ENCODE results near the gene ABAT.

ABAT gene

DNA sequence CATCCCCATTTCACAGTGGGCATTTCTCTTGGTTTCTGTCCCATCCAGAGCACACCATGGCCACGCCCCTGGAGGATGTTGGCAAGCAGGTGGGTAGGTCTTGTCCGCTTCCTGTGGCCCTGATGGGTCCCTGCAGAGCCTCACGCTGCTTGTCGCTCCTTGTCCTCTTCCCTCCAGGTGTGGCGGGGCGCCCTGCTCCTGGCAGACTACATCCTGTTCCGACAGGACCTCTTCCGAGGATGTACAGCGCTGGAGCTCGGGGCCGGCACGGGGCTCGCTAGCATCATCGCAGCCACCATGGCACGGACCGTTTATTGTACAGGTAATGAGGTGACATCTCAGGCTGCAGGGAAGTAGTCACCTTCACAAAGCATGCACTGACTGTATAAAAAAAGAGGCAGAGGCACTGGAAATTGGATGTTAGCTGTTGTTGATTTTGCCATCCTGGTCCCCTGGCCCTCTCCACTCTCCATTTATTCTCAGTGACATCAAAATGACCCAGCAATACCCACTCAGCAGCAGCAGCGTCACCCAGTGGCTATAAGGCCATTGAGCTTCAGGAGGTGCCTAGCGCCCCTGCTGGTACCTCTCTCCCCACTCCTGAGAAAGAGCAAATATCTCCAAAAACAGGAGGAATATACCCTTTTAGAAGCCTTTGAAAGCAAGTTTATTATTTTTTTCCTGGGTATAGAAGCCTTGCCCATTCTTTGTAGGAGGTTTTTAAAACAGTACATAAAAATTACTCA, 39.3 kb upstream of the ABAT start:
- Histone ChIP-seq H3K9me2 (replicated peaks; ENCODE audit: insufficient read depth, low read length) (no peaks in the 10 kb centered on the region), H3K27ac (ENCODE audit: low read length) (no peak overlapping the region), H3K4me3 (ENCODE audit: low read length) (no peak overlapping the region), H3K27me3 (replicated peaks; ENCODE audit: insufficient read depth, low read length) (no peaks in the 10 kb centered on the region), H3K4me2 (ENCODE audit: low read depth, low read length) (no peak overlapping the region), H3K36me3 (replicated peaks; ENCODE audit: insufficient read depth, low read length) (peaks cover 3% of the 10 kb centered on the region; the same call in 1 of the 2 replicates), H3K4me1 (ENCODE audit: low read length) (no peaks in the 10 kb centered on the region), H3K9me3 (replicated peaks; ENCODE audit: insufficient read depth, low read length) (no peaks in the 10 kb centered on the region), H3F3A (ENCODE audit: insufficient read depth, low read length) (no peaks in the 10 kb centered on the region), H3K79me2 (ENCODE audit: low read length) (no peaks in the 10 kb centered on the region), H3K9ac (ENCODE audit: low read length) (no peak overlapping the region), H2AFZ (ENCODE audit: low read length) (no peak overlapping the region), H4K20me1 (ENCODE audit: insufficient read depth, low read length) (no peaks in the 10 kb centered on the region)
- TF ChIP-seq, protein P1, sequence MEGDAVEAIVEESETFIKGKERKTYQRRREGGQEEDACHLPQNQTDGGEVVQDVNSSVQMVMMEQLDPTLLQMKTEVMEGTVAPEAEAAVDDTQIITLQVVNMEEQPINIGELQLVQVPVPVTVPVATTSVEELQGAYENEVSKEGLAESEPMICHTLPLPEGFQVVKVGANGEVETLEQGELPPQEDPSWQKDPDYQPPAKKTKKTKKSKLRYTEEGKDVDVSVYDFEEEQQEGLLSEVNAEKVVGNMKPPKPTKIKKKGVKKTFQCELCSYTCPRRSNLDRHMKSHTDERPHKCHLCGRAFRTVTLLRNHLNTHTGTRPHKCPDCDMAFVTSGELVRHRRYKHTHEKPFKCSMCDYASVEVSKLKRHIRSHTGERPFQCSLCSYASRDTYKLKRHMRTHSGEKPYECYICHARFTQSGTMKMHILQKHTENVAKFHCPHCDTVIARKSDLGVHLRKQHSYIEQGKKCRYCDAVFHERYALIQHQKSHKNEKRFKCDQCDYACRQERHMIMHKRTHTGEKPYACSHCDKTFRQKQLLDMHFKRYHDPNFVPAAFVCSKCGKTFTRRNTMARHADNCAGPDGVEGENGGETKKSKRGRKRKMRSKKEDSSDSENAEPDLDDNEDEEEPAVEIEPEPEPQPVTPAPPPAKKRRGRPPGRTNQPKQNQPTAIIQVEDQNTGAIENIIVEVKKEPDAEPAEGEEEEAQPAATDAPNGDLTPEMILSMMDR (IDR thresholded peaks at IDR 0.05; ENCODE audit: low read length) = peak; percentile 21
- TF ChIP-seq EZH2 (optimal IDR thresholded peaks at IDR 0.05; ENCODE audit: low read depth, low read length) = no peak
- no peak for TF ChIP-seq EZH2phosphoT487 (IDR thresholded peaks at IDR 0.05; ENCODE audit: low read length)
- no peak for DNase-seq

DNA sequence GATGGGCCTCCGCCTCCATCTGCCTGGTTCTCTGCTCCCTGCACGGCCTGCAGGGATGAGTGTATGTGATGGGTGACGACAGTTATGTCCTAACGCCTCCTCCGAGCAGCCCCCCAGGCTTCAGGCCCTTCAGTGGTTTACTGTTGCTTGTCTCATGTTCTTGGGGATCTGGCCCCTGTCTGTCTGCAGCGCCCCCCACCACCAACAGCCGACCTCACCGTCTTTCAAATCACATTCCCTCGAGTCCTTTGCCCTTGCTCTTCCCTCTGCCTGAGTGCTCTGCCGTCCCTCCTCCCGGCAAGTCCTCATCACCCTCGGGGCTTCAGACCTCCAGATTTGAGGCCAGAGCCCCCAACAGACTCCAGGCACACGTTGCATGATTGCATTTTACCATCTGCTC, 34.7 kb upstream of the ABAT start:
- H3K9me3 ChIP-seq (replicated peaks; ENCODE audit: insufficient read depth, low read length) = no peaks in the 10 kb centered on the region
- no peaks in the 10 kb centered on the region for H3K9me2 ChIP-seq (replicated peaks; ENCODE audit: insufficient read depth, low read length)
- H3K4me2 ChIP-seq (ENCODE audit: low read depth, low read length) = no peak overlapping the region
- no peak for DNase-seq
- no peaks in the 10 kb centered on the region for H3K4me1 ChIP-seq (ENCODE audit: low read length)
- H3K36me3 ChIP-seq (replicated peaks; ENCODE audit: insufficient read depth, low read length) = peaks cover 5% of the 10 kb centered on the region; the same call in 1 of the 2 replicates
- no peak overlapping the region for H3K27ac ChIP-seq (ENCODE audit: low read length)
- no peak for TF ChIP-seq EZH2phosphoT487 (IDR thresholded peaks at IDR 0.05; ENCODE audit: low read length)
- TF ChIP-seq, protein P1 (IDR thresholded peaks at IDR 0.05; ENCODE audit: low read length) = no peak
- no peak for TF ChIP-seq EZH2 (optimal IDR thresholded peaks at IDR 0.05; ENCODE audit: low read depth, low read length)
- no peak overlapping the region for H2AFZ ChIP-seq (ENCODE audit: low read length)
- no peaks in the 10 kb centered on the region for H3K79me2 ChIP-seq (ENCODE audit: low read length)
- no peaks in the 10 kb centered on the region for H3F3A ChIP-seq (ENCODE audit: insufficient read depth, low read length)
- H3K4me3 ChIP-seq (ENCODE audit: low read length) = no peak overlapping the region
- no peak overlapping the region for H3K9ac ChIP-seq (ENCODE audit: low read length)
- H4K20me1 ChIP-seq (ENCODE audit: insufficient read depth, low read length) = no peaks in the 10 kb centered on the region
- no peaks in the 10 kb centered on the region for H3K27me3 ChIP-seq (replicated peaks; ENCODE audit: insufficient read depth, low read length)

DNA sequence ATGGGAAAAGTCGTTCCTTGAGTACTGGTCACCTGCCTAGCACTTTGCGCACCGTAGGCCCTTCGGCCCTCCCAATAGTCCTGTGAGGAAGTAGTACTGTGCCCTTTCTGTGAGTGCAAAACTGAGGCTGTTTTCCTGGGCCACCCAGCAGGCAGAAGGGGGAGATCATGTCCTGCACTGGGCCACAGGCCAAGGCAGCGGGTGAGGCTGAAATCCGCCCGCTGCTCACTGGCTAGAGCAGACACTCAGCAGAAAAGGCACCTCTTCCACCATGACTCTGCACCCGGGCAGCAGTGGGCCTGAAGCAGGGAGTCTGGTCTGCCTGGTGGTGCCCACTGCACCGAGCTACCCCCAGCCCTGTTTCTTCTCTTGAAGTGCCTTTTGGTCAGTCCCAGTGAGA, 32.7 kb upstream of the ABAT start:
- Histone ChIP-seq H3K27ac (ENCODE audit: low read length) (no peak overlapping the region), H2AFZ (ENCODE audit: low read length) (no peak overlapping the region), H3K4me2 (ENCODE audit: low read depth, low read length) (no peak overlapping the region), H3K4me1 (ENCODE audit: low read length) (no peaks in the 10 kb centered on the region), H3K4me3 (ENCODE audit: low read length) (no peak overlapping the region), H3F3A (ENCODE audit: insufficient read depth, low read length) (no peaks in the 10 kb centered on the region), H4K20me1 (ENCODE audit: insufficient read depth, low read length) (no peaks in the 10 kb centered on the region), H3K36me3 (replicated peaks; ENCODE audit: insufficient read depth, low read length) (peaks cover 7% of the 10 kb centered on the region; the same call in 1 of the 2 replicates), H3K9ac (ENCODE audit: low read length) (no peak overlapping the region), H3K9me2 (replicated peaks; ENCODE audit: insufficient read depth, low read length) (no peaks in the 10 kb centered on the region), H3K27me3 (replicated peaks; ENCODE audit: insufficient read depth, low read length) (no peaks in the 10 kb centered on the region), H3K79me2 (ENCODE audit: low read length) (no peaks in the 10 kb centered on the region), H3K9me3 (replicated peaks; ENCODE audit: insufficient read depth, low read length) (no peaks in the 10 kb centered on the region)
- TF ChIP-seq EZH2phosphoT487 (IDR thresholded peaks at IDR 0.05; ENCODE audit: low read length) = no peak
- TF ChIP-seq EZH2 (optimal IDR thresholded peaks at IDR 0.05; ENCODE audit: low read depth, low read length) = no peak
- TF ChIP-seq, protein P1 (IDR thresholded peaks at IDR 0.05; ENCODE audit: low read length) = no peak
- DNase-seq = no peak
